HEK293T (cell line): ENCODE results near the gene SLC22A14.

ENCODE experiments used
- ARNT ChIP-seq: fragments of 450-650 bp; IDR thresholded peaks from 2 replicates; pipeline ENCODE4 v1.6.1; 2017; ENCODE audit warnings: mild to moderate bottlenecking
- BHLHE40 ChIP-seq: fragments of 450-650 bp; IDR thresholded peaks from 2 replicates; pipeline ENCODE4 v1.6.1; 2016; ENCODE audit warnings: mild to moderate bottlenecking, moderate library complexity, borderline replicate concordance
- CTBP1 ChIP-seq: fragments of 450-650 bp; IDR thresholded peaks from 2 replicates; pipeline ENCODE4 v1.6.1; 2016; ENCODE audit warnings: borderline replicate concordance
- ELF4 ChIP-seq: fragments of 450-650 bp; IDR thresholded peaks from 2 replicates; pipeline ENCODE4 v1.6.1; 2017; ENCODE audit warnings: antibody characterized with exemption
- FOXA1 ChIP-seq: fragments of 450-650 bp; IDR thresholded peaks from 2 replicates; pipeline ENCODE4 v1.6.1; 2016; ENCODE audit warnings: mild to moderate bottlenecking
- FOXK2 ChIP-seq: fragments of 450-650 bp; IDR thresholded peaks from 2 replicates; pipeline ENCODE4 v1.6.1; 2016; ENCODE audit warnings: mild to moderate bottlenecking
- FOXM1 ChIP-seq: fragments of 450-650 bp; IDR thresholded peaks from 2 replicates; pipeline ENCODE4 v1.6.1; 2017; ENCODE audit warnings: mild to moderate bottlenecking, borderline replicate concordance
- HDGF ChIP-seq: fragments of 450-650 bp; IDR thresholded peaks from 2 replicates; pipeline ENCODE4 v1.6.1; 2017; ENCODE audit warnings: antibody characterized with exemption, borderline replicate concordance
- L3MBTL2 ChIP-seq: fragments of 450-650 bp; conservative IDR thresholded peaks from 2 replicates; pipeline ENCODE4 v1.6.1; 2016; ENCODE audit warnings: mild to moderate bottlenecking
- SP1 ChIP-seq: fragments of 450-650 bp; IDR thresholded peaks from 2 replicates; pipeline ENCODE4 v1.6.1; 2017
- SUZ12 ChIP-seq: fragments of 450-650 bp; IDR thresholded peaks from 2 replicates; pipeline ENCODE4 v1.6.1; 2016; ENCODE audit warnings: mild to moderate bottlenecking
- TARDBP ChIP-seq: fragments of 450-650 bp; IDR thresholded peaks from 2 replicates; pipeline ENCODE4 v1.6.1; 2016
- ZNF384 ChIP-seq: fragments of 450-650 bp; IDR thresholded peaks from 2 replicates; pipeline ENCODE4 v1.6.1; 2016
- TF ChIP-seq, protein P1 (sequence below): fragments of 450-650 bp; IDR thresholded peaks from 2 replicates; pipeline ENCODE4 v1.6.1; 2016

GRCh38 chr3:38276917-38277630 is 5.0 kb upstream of the SLC22A14 start:
- TF ChIP-seq ARNT (no peak), HDGF (no peak), TARDBP (no peak), ZNF384 (no peak), SUZ12 (no peak), FOXK2 (no peak), FOXM1 (no peak), SP1 (no peak), BHLHE40 (no peak), FOXA1 (no peak), ELF4 (no peak), L3MBTL2 (no peak), CTBP1 (no peak)
- TF ChIP-seq, protein P1, sequence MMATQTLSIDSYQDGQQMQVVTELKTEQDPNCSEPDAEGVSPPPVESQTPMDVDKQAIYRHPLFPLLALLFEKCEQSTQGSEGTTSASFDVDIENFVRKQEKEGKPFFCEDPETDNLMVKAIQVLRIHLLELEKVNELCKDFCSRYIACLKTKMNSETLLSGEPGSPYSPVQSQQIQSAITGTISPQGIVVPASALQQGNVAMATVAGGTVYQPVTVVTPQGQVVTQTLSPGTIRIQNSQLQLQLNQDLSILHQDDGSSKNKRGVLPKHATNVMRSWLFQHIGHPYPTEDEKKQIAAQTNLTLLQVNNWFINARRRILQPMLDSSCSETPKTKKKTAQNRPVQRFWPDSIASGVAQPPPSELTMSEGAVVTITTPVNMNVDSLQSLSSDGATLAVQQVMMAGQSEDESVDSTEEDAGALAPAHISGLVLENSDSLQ = no peak
